A549 (cell line): ENCODE results near the gene TCFL5. TPM values are rescaled to one million over a fixed set of nuclear protein-coding genes. Genes with fewer than 3 reads are reported as not detected.

Experiments
- ATAC-seq, 2 experiments: fragments of 200-7000 bp in 1 of 2; fragments of >200 bp in 1 of 2; cut with Nextera tagmentation in 1 of 2; cut with Tn5 transposase in 1 of 2; 3 replicates each; pipeline versions ENCODE4 v1.8.0 to v1.9.1; 2018 to 2020; ENCODE audit warnings: mild to moderate bottlenecking in 1 of 2, moderate library complexity in 1 of 2
- CTCF ChIA-PET: fragments of 300-600 bp; sonication (Branson Sonifier 250); formaldehyde crosslinking; extraction: SDS; loops from one replicate; lab custom pipeline; 2021; ENCODE audit warnings: antibody characterized with exemption, inconsistent platforms; lab: Yijun Ruan, JAX
- POLR2A ChIA-PET: fragments of 350-600 bp; formaldehyde crosslinking; extraction: SDS; loops from one replicate; lab custom pipeline; 2021; ENCODE audit warnings: antibody characterized with exemption, inconsistent platforms; lab: Yijun Ruan, JAX
- DNase-seq, 2 experiments: peaks; one replicate each; pipeline versions ENCODE4 v3.0.0 to v3.0.0-alpha.2; 2011 to 2016; ENCODE audit warnings: low read depth in 1 of 2, low spot score in 1 of 2
- FAIRE-seq: peaks from 2 replicates; lab custom pipeline; 2011; peaks lifted over from hg19 to GRCh38; lab: Jason Lieb, UNC
- H3K27ac ChIP-seq, 2 experiments: fragments of >200 bp; sonication (Bioruptor Twin); formaldehyde crosslinking; 3 replicates each; pipeline ENCODE4 v1.5.1; 2016 to 2017
- H3K4me1 ChIP-seq: fragments of >200 bp; sonication (Bioruptor Twin); formaldehyde crosslinking; 3 replicates; pipeline ENCODE4 v1.6.1; 2016
- H3K4me2 ChIP-seq: fragments of >200 bp; sonication (Bioruptor Twin); formaldehyde crosslinking; 3 replicates; pipeline ENCODE4 v1.6.1; 2016
- H3K4me3 ChIP-seq: fragments of >200 bp; sonication (Bioruptor Twin); formaldehyde crosslinking; 3 replicates; pipeline ENCODE4 v1.5.1; 2016
- H3K9me3 ChIP-seq: fragments of >200 bp; sonication (Bioruptor Twin); formaldehyde crosslinking; 3 replicates; pipeline ENCODE4 v1.6.1; 2016
- BCL3 ChIP-seq: fragments of >200 bp; sonication (Bioruptor Twin); formaldehyde crosslinking; IDR thresholded peaks from 3 replicates; pipeline ENCODE4 v1.6.1; 2016
- BHLHE40 ChIP-seq: IDR thresholded peaks from 2 replicates; pipeline ENCODE4 v1.6.1; 2012; ENCODE audit warnings: low read depth, low read length, inconsistent platforms
- CEBPB ChIP-seq, 2 experiments: fragments of >200 bp in 1 of 2; sonication (Bioruptor Twin) in 1 of 2; formaldehyde crosslinking in 1 of 2; IDR thresholded peaks; 2 replicates each; pipeline ENCODE4 v1.6.1; 2012 to 2016
- E2F6 ChIP-seq: IDR thresholded peaks from 2 replicates; pipeline ENCODE4 v1.6.1; 2012; ENCODE audit warnings: low read depth, borderline replicate concordance
- FOSB ChIP-seq: fragments of 250-450 bp; sonication (Bioruptor Pico); IDR thresholded peaks from 2 replicates; pipeline ENCODE4 v1.5.0; 2020; ENCODE audit warnings: mild to moderate bottlenecking, moderate library complexity
- FOXS1 ChIP-seq: fragments of 250-450 bp; sonication (Bioruptor Pico); IDR thresholded peaks from 2 replicates; pipeline ENCODE4 v1.5.0; 2020; ENCODE audit warnings: mild to moderate bottlenecking, moderate library complexity
- HDAC2 ChIP-seq: fragments of 200-600 bp; sonication (generic); IDR thresholded peaks from 2 replicates; pipeline ENCODE4 v1.6.1; 2016
- JUN ChIP-seq, 2 experiments: fragments of >200 bp; sonication (Bioruptor Twin); formaldehyde crosslinking; IDR thresholded peaks; 2 replicates in 1 of 2; 3 replicates in 1 of 2; pipeline ENCODE4 v1.6.1; 2016 to 2017
- MAFK ChIP-seq: fragments of 450-650 bp; IDR thresholded peaks from 2 replicates; pipeline ENCODE4 v1.6.1; 2014; ENCODE audit not compliant: partially characterized antibody
- PHF8 ChIP-seq: fragments of 200-600 bp; sonication (generic); IDR thresholded peaks from 2 replicates; pipeline ENCODE4 v1.6.1; 2016; ENCODE audit warnings: low read depth, mild to moderate bottlenecking, antibody characterized with exemption, moderate library complexity, borderline replicate concordance
- RAD21 ChIP-seq, 2 experiments: fragments of >200 bp in 1 of 2; sonication (Bioruptor Twin) in 1 of 2; formaldehyde crosslinking in 1 of 2; IDR thresholded peaks in 1 of 2; conservative IDR thresholded peaks in 1 of 2; 2 replicates in 1 of 2; 3 replicates in 1 of 2; pipeline ENCODE4 v1.6.1; 2012 to 2018; ENCODE audit warnings: inconsistent platforms in 1 of 2
- RFX5 ChIP-seq: fragments of 450-650 bp; IDR thresholded peaks from 2 replicates; pipeline ENCODE4 v1.7.1; 2014; ENCODE audit warnings: antibody characterized with exemption, mild to moderate bottlenecking, moderate library complexity
- SMC3 ChIP-seq: fragments of >200 bp; sonication (Bioruptor Twin); formaldehyde crosslinking; IDR thresholded peaks from 3 replicates; pipeline ENCODE4 v1.6.1; 2018; ENCODE audit warnings: inconsistent platforms
- TFCP2L1 ChIP-seq: fragments of 250-450 bp; sonication (Bioruptor Pico); IDR thresholded peaks from 2 replicates; pipeline ENCODE4 v1.5.0; 2021; ENCODE audit warnings: mild to moderate bottlenecking
- ZC3H11A ChIP-seq: fragments of 450-650 bp; IDR thresholded peaks from 2 replicates; pipeline ENCODE4 v1.6.1; 2014; ENCODE audit warnings: antibody characterized with exemption, mild to moderate bottlenecking
- ZSCAN20 ChIP-seq: fragments of 250-450 bp; sonication (Bioruptor Pico); IDR thresholded peaks from 2 replicates; pipeline ENCODE4 v1.8.0; 2022; ENCODE audit warnings: mild to moderate bottlenecking, moderate library complexity
- WGBS: methylation state at CpG from one replicate; pipeline ENCODE4 v1.1.6; 2017; ENCODE audit errors: missing lambda C conversion rate; 5-methylcytosine and 5-hydroxymethylcytosine counted together
- polyA plus RNA-seq, 4 experiments: library from polyadenylated mRNA; depleted of rRNA in 3 of 4; stranded (reverse); fragments of >200 nt; fragmentation: RNase III in 1 of 4; extraction: RNeasy Plus Mini Kit Qiagen cat#74134 plus additional on column Dnase treatment in 1 of 4; gene quantifications; 2 replicates in 3 of 4; 3 replicates in 1 of 4; pipeline ENCODE4 v1.2.3, GENCODE V29; 2011 to 2017
- TF ChIP-seq, protein P1 (sequence below): fragments of 150-350 bp; IDR thresholded peaks from 2 replicates; pipeline ENCODE4 v1.6.1; 2014; ENCODE audit warnings: low read depth, mild to moderate bottlenecking, low read length
- TF ChIP-seq, protein P2 (sequence below): fragments of 250-450 bp; sonication (Bioruptor Pico); IDR thresholded peaks from 2 replicates; pipeline ENCODE4 v1.5.0; 2021; ENCODE audit warnings: mild to moderate bottlenecking, moderate library complexity, borderline replicate concordance
- TF ChIP-seq, protein P3 (sequence below): fragments of >200 bp; sonication (Bioruptor Twin); formaldehyde crosslinking; IDR thresholded peaks from 2 replicates; pipeline ENCODE4 v1.6.1; 2016

TCFL5 gene
- polyA plus RNA-seq, 2 of the 4 experiments (the other 2 are of a cell fraction), result 5.6 to 7.1 TPM

DNA sequence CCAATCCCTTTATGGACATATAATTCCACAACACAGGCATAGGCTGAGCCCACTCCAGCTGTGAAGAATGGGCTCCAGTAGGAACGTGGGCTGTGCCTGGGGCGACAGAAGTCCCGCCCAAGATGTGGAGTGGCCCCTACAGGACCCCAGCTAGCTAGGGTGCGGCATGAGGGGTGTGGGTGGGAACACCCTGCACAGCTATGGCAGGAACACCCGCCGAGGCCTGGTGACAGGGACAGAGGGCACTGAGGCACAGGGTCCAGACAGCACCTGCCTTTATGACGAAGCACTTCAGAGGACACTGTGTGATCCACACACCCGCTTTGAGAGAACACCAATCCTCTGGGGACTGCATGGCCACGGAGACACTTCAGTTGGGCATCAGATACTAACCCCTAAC, 28.2 kb upstream of the TCFL5 start:
- ChIA-PET CTCF (interaction anchor here (1.0 to 12.2 kb wide), 9 partner anchors 11 to 119 kb away, joined by 3 to 123 read pairs (median 4); no protein-coding TSS in a partner anchor), POLR2A (no interaction called here)
- Histone ChIP-seq H3K9me3 (no peaks in the 10 kb centered on the region), H3K4me2 (no peak overlapping the region), H3K27ac (no peak overlapping the region), H3K4me3 (no peak overlapping the region), H3K4me1 (no peaks in the 10 kb centered on the region)
- no peak for ATAC-seq
- TF ChIP-seq, protein P1, sequence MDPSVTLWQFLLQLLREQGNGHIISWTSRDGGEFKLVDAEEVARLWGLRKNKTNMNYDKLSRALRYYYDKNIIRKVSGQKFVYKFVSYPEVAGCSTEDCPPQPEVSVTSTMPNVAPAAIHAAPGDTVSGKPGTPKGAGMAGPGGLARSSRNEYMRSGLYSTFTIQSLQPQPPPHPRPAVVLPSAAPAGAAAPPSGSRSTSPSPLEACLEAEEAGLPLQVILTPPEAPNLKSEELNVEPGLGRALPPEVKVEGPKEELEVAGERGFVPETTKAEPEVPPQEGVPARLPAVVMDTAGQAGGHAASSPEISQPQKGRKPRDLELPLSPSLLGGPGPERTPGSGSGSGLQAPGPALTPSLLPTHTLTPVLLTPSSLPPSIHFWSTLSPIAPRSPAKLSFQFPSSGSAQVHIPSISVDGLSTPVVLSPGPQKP, result no peak
- TF ChIP-seq ZSCAN20 (CRISPR knock-in tag) (no peak), JUN (IDR thresholded peaks at IDR 0.05) (no peak), FOXS1 (CRISPR knock-in tag) (no peak), RAD21 (conservative IDR thresholded peaks at IDR 0.05 in 1 of 2, IDR thresholded peaks at IDR 0.05 in 1 of 2) (no peak), BHLHE40 (no peak), FOSB (CRISPR knock-in tag) (no peak), E2F6 (no peak), MAFK (no peak), HDAC2 (no peak), RFX5 (no peak), ZC3H11A (no peak), SMC3 (no peak), TFCP2L1 (CRISPR knock-in tag) (no peak)
- TF ChIP-seq, protein P2, sequence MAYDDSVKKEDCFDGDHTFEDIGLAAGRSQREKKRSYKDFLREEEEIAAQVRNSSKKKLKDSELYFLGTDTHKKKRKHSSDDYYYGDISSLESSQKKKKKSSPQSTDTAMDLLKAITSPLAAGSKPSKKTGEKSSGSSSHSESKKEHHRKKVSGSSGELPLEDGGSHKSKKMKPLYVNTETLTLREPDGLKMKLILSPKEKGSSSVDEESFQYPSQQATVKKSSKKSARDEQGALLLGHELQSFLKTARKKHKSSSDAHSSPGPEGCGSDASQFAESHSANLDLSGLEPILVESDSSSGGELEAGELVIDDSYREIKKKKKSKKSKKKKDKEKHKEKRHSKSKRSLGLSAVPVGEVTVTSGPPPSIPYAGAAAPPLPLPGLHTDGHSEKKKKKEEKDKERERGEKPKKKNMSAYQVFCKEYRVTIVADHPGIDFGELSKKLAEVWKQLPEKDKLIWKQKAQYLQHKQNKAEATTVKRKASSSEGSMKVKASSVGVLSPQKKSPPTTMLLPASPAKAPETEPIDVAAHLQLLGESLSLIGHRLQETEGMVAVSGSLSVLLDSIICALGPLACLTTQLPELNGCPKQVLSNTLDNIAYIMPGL (CRISPR knock-in tag), result no peak
- no peak for DNase-seq
- 92% methylated on average over 8 of the region's 9 CpGs for WGBS
- FAIRE-seq, result no peak

DNA sequence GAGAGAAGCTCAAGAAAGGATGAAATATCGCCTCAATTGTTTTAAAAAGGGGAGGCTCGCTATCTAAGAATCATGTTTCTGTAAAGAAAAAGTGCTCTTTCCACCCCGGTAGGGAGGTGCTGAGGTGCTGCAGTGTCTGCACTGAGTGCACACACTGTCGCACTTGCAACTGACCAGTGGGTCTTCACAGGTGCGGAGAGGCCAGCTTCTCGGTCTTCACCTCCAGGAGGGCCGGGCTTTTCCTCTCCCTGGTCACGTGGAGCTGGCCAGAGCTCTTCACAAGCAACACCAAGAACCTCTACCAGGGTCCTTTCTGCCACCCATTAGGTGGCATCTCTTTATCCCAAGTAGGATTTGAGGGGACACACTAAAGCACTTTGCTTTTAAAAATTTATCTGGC, 27.8 kb upstream of the TCFL5 start:
- H3K4me3 ChIP-seq, result no peak overlapping the region
- TF ChIP-seq, protein P3, sequence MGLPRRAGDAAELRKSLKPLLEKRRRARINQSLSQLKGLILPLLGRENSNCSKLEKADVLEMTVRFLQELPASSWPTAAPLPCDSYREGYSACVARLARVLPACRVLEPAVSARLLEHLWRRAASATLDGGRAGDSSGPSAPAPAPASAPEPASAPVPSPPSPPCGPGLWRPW, result no peak
- TF ChIP-seq BCL3 (no peak), TFCP2L1 (CRISPR knock-in tag) (no peak), PHF8 (no peak)
- H3K4me1 ChIP-seq, result no peaks in the 10 kb centered on the region
- FAIRE-seq (no peak), DNase-seq (no peak), ATAC-seq (no peak)
- H3K4me2 ChIP-seq, result no peak overlapping the region
- POLR2A ChIA-PET, result no interaction called here
- H3K9me3 ChIP-seq, result no peaks in the 10 kb centered on the region
- WGBS, result 87% methylated on average over 8 of the region's 8 CpGs
- no peak overlapping the region for H3K27ac ChIP-seq
- CTCF ChIA-PET, result interaction anchor here (0.7 to 12.2 kb wide), 9 partner anchors 11 to 120 kb away, joined by 3 to 123 read pairs (median 5); no protein-coding TSS in a partner anchor

DNA sequence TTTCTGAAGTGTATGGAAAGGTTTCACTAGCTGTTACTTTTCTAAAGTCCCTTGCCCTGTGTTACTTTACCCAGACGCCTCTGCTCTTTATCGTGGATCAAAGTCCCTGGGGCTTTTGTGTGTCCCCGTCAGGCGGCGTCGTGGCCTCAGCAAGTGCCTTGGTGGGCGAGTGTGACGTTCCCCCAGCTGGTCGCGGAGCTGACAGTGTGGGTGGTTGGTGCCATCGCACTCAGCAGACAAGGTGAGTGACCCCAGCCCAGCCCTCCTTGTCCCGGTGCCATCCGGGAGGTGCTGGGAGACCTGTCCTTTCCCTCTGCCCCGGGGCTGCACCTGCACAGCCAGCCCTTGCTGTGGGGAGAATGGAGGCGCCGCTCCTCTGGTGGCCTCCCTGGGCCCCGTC, 27.3 kb upstream of the TCFL5 start:
- ATAC-seq (no peak), FAIRE-seq (no peak), DNase-seq (no peak)
- ChIA-PET POLR2A (no interaction called here), CTCF (interaction anchor here (0.7 to 12.2 kb wide), 9 partner anchors 12 to 221 kb away, joined by 3 to 123 read pairs (median 5); no protein-coding TSS in a partner anchor)
- Histone ChIP-seq H3K9me3 (no peaks in the 10 kb centered on the region), H3K4me3 (no peak overlapping the region), H3K27ac (no peak overlapping the region), H3K4me1 (no peaks in the 10 kb centered on the region), H3K4me2 (no peak overlapping the region)
- 92% methylated on average over 17 of the region's 17 CpGs for WGBS
- TF ChIP-seq SMC3 (no peak), CEBPB (IDR thresholded peaks at IDR 0.05) (no peak)
